OCI-LY3 (cell line): ENCODE results near the gene DNAH17.

Experiments used
- CTCF ChIP-seq: fragments of 200-600, 300-600 bp; sonication (generic); IDR thresholded peaks from 2 replicates; pipeline ENCODE4 v1.5.1; 2014; ENCODE audit warnings: antibody characterized with exemption, low read length, low read depth
- EZH2phosphoT487 ChIP-seq: fragments of 200-600 bp; shearing (Covaris generic); IDR thresholded peaks from 2 replicates; pipeline ENCODE4 v1.6.1; 2018; ENCODE audit warnings: antibody characterized with exemption, mixed run types, low read depth

GRCh38 chr17:78418326-78419026 lies 158.7 kb downstream of the DNAH17 start:
- no peak for TF ChIP-seq CTCF
- TF ChIP-seq EZH2phosphoT487: no peak
